Activated naive CD8-positive, alpha-beta T cell treated with anti-CD3 and anti-CD28 coated beads for 36 hours (primary cell): ENCODE measurements around the gene HSDL1. TPM values are rescaled to one million over a fixed set of nuclear protein-coding genes. Genes with fewer than 3 reads are reported as not detected.

Experiments used
- DNase-seq: peaks from one replicate; pipeline ENCODE4 v3.0.0; 2021
- H3K27ac Mint-ChIP-seq: one replicate; pipeline ENCODE4 v1.8.0; 2022; ENCODE audit warnings: mild to moderate bottlenecking, moderate library complexity, mixed read lengths
- H3K27me3 Mint-ChIP-seq: one replicate; pipeline ENCODE4 v1.8.0; 2022; ENCODE audit warnings: mild to moderate bottlenecking, mixed read lengths
- H3K36me3 Mint-ChIP-seq: one replicate; pipeline ENCODE4 v1.8.0; 2021; ENCODE audit warnings: mild to moderate bottlenecking, mixed read lengths
- H3K4me1 Mint-ChIP-seq: one replicate; pipeline ENCODE4 v1.8.0; 2021; ENCODE audit warnings: mixed read lengths
- H3K4me3 Mint-ChIP-seq: one replicate; pipeline ENCODE4 v1.8.0; 2022; ENCODE audit warnings: mild to moderate bottlenecking, moderate library complexity, mixed read lengths
- H3K9me3 Mint-ChIP-seq: one replicate; pipeline ENCODE4 v1.8.0; 2022; ENCODE audit warnings: mixed read lengths
- total RNA-seq, 2 experiments: library from RNA; stranded (reverse); gene quantifications; one replicate each; pipeline ENCODE4 v1.2.3, GENCODE V29; 2021

The HSDL1 gene
- 10 to 100 TPM; 13.2 to 13.9 TPM for total RNA-seq

GRCh38 chr16:84144859-84145639 lies at the start of gene HSDL1, which contains the start of gene DNAAF1:
Gene HSDL1 (minus strand): TSS chr16:84145177. CDS start chr16:84131321, 13,856 bp downstream.
Gene DNAAF1 (plus strand): TSS chr16:84145308. CDS start chr16:84145441, 133 bp downstream.
- Mint-ChIP-seq H3K4me1 (peaks cover 19% of the 10 kb centered on the region), H3K4me3 (peak within 1 kb of the TSS; percentile 97), H3K9me3 (no peaks in the 10 kb centered on the region), H3K36me3 (peaks cover 3% of the 10 kb centered on the region), H3K27ac (peak within 1 kb of the TSS; percentile 88), H3K27me3 (no peaks in the 10 kb centered on the region)
- DNase-seq: peak; percentile 95

GRCh38 chr16:84194018-84194417 lies 49.0 kb upstream of the HSDL1 start:
- no peaks in the 10 kb centered on the region for H3K27me3 Mint-ChIP-seq
- peak overlapping the region; percentile 80 for H3K27ac Mint-ChIP-seq
- H3K9me3 Mint-ChIP-seq: no peaks in the 10 kb centered on the region
- peak; percentile 20 for DNase-seq
- H3K36me3 Mint-ChIP-seq: no peaks in the 10 kb centered on the region
- peaks cover 19% of the 10 kb centered on the region for H3K4me1 Mint-ChIP-seq
- H3K4me3 Mint-ChIP-seq: peak overlapping the region; percentile 73

GRCh38 chr16:84193480-84193879 lies 48.5 kb upstream of the HSDL1 start:
- H3K4me1 Mint-ChIP-seq: peaks cover 19% of the 10 kb centered on the region
- peak; percentile 20 for DNase-seq
- no peaks in the 10 kb centered on the region for H3K9me3 Mint-ChIP-seq
- no peaks in the 10 kb centered on the region for H3K36me3 Mint-ChIP-seq
- peak overlapping the region; percentile 80 for H3K27ac Mint-ChIP-seq
- H3K4me3 Mint-ChIP-seq: peak overlapping the region; percentile 73
- no peaks in the 10 kb centered on the region for H3K27me3 Mint-ChIP-seq

- Mint-ChIP-seq H3K4me1 (peaks cover 21% of the 10 kb centered on the region), H3K36me3 (no peaks in the 10 kb centered on the region), H3K27ac (no peak overlapping the region), H3K9me3 (no peaks in the 10 kb centered on the region), H3K4me3 (no peak overlapping the region), H3K27me3 (no peaks in the 10 kb centered on the region)
- no peak for DNase-seq
Observed at GRCh38 chr16:84191466-84191865, 46.5 kb upstream of the HSDL1 start.

- Mint-ChIP-seq H3K4me3 (no peak within 1 kb of the TSS), H3K36me3 (no peaks in the 10 kb centered on the region), H3K4me1 (peaks cover 22% of the 10 kb centered on the region), H3K27me3 (no peaks in the 10 kb centered on the region), H3K9me3 (no peaks in the 10 kb centered on the region), H3K27ac (no peak within 1 kb of the TSS)
- peak; percentile 25 for DNase-seq
Observed at GRCh38 chr16:84190731-84191388, 45.9 kb upstream of the HSDL1 start, which contains the start of gene ADAD2. Gene ADAD2 (plus strand): TSS chr16:84191157. CDS start chr16:84191231, 74 bp downstream.

DNA sequence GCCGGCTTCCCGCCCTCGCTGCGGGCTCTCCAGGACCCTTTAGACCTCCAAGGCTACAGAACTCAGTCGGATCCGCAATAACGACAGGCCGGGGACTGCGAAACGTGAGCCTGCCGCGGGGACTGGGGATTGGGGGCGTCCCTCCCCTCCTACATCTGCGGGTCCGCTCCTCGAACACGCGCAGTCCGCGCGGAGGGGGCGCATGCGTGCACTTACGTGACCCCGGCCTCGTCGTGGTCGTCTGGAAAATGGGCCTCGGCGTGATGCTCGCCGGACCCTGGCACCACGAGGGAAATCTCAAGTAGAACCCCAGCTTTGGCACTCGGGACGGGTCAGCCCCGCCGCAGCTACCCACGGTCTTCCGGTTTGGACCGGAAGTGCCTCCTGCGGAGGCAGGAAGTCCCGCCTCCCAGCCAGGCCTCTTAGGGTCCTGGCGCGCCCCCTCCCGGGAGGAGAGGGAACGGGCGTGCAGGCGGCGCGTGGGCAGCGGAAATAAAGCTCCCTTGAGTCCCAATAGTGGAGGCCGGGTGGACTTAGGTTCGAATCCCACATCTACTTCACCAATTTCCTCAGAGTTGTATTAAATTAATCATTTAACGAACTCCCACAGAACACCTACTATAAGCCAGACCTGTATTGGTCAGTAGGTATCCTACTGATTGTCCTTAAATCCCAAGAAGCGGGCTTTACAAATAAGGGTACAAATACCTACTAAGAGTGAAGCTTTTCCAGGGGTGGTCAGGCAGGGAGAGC lies 41.9 kb upstream of the HSDL1 start, which contains the start of gene TAF1C:
TAF1C (minus strand) TSS at position 373 of the 753 bp plus-strand sequence. CDS start 2,069 bp downstream, outside the sequence.
- H3K36me3 Mint-ChIP-seq: peaks cover 9% of the 10 kb centered on the region
- H3K27ac Mint-ChIP-seq: peak within 1 kb of the TSS; percentile 91
- H3K4me1 Mint-ChIP-seq: peaks cover 18% of the 10 kb centered on the region
- no peaks in the 10 kb centered on the region for H3K27me3 Mint-ChIP-seq
- peak within 1 kb of the TSS; percentile 90 for H3K4me3 Mint-ChIP-seq
- no peaks in the 10 kb centered on the region for H3K9me3 Mint-ChIP-seq
- DNase-seq: peak; percentile 89

DNA sequence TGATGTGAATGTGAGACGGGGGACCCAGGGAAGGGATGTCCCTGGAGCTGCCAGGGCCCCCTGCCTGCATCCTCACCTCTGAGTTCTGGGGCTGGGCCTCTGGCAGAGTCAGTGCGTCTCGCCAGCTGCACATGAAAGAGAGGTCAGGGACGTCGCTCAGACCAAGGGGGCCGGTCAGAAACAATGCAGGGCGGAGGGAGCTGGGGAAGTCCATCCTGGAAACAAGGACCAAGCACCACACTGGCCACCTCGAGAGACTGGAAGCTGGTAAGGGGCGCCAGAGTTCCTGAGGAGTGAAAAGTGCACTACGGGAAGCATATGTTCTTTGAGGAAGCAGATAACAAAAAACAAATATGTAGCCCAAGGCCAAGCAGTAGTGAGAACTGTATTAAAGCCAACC lies 39.8 kb upstream of the HSDL1 start:
- no peak overlapping the region for H3K27ac Mint-ChIP-seq
- H3K4me1 Mint-ChIP-seq: peaks cover 18% of the 10 kb centered on the region
- DNase-seq: no peak
- no peaks in the 10 kb centered on the region for H3K9me3 Mint-ChIP-seq
- H3K27me3 Mint-ChIP-seq: no peaks in the 10 kb centered on the region
- H3K4me3 Mint-ChIP-seq: peak overlapping the region; percentile 90
- H3K36me3 Mint-ChIP-seq: peaks cover 9% of the 10 kb centered on the region

DNA sequence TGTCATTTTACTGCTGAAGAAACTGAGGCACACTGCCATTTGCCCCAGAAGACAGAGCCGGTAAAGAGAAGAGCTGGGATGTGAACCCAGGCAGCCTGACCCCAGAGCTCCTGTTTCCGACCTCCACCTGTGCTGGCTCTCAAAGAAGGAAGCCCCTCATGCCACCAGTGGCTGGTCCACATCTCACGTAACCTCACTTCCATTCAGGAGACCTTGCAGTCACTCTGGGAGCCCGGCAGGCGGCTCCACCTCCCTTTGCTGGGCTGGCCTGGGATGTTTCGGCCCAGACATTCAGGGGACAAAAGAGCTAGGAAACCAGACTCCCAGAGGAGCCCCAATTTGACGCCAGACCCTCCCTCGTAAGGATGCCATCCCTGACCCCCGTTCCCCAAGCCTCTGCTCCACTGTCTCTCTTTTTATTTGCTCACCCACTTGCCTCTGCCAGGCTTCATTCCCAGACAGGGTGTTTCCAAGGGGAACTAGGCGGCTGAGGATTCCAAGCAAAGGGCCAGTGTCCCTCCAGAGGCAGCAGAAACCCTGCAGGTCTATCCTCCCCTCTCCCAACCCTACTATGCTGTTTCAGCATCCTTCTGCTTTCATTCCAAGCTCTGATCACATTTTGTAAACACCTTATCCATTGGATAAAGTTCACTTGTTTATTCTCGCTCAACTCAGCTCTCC lies 39.1 kb upstream of the HSDL1 start:
- no peak overlapping the region for H3K4me3 Mint-ChIP-seq
- no peaks in the 10 kb centered on the region for H3K9me3 Mint-ChIP-seq
- H3K27me3 Mint-ChIP-seq: no peaks in the 10 kb centered on the region
- no peak for DNase-seq
- peak overlapping the region; percentile 6 for H3K27ac Mint-ChIP-seq
- peaks cover 9% of the 10 kb centered on the region for H3K36me3 Mint-ChIP-seq
- H3K4me1 Mint-ChIP-seq: peaks cover 18% of the 10 kb centered on the region

DNA sequence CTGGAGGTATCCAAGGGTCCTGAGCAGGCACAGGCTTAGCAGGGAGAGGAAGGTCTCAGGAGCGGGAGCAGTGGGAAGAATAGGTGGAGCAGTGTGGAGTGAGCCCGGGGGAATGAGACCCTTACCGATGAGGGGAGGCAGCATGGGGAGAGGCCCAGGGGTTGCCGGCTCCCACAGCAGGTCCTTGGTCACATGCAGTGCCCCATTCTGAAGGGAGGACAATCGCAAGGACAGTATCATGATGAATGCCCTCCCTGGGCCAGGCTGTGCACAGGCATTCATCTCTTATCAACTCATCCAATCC lies 38.5 kb upstream of the HSDL1 start:
- Mint-ChIP-seq H3K4me3 (no peak overlapping the region), H3K27me3 (no peaks in the 10 kb centered on the region), H3K9me3 (no peaks in the 10 kb centered on the region), H3K36me3 (peaks cover 9% of the 10 kb centered on the region), H3K4me1 (peaks cover 18% of the 10 kb centered on the region), H3K27ac (no peak overlapping the region)
- DNase-seq: no peak

- no peak for DNase-seq
- Mint-ChIP-seq H3K4me1 (peaks cover 22% of the 10 kb centered on the region), H3K4me3 (no peak overlapping the region), H3K27ac (no peak overlapping the region), H3K9me3 (no peaks in the 10 kb centered on the region), H3K36me3 (peaks cover 9% of the 10 kb centered on the region), H3K27me3 (no peaks in the 10 kb centered on the region)
Observed at GRCh38 chr16:84182680-84183571, 37.9 kb upstream of the HSDL1 start.

- Mint-ChIP-seq H3K4me3 (no peak overlapping the region), H3K27me3 (no peaks in the 10 kb centered on the region), H3K9me3 (no peaks in the 10 kb centered on the region), H3K27ac (no peak overlapping the region), H3K4me1 (peaks cover 25% of the 10 kb centered on the region), H3K36me3 (peaks cover 9% of the 10 kb centered on the region)
- DNase-seq: no peak
Observed at GRCh38 chr16:84182104-84182503, 37.1 kb upstream of the HSDL1 start.

DNA sequence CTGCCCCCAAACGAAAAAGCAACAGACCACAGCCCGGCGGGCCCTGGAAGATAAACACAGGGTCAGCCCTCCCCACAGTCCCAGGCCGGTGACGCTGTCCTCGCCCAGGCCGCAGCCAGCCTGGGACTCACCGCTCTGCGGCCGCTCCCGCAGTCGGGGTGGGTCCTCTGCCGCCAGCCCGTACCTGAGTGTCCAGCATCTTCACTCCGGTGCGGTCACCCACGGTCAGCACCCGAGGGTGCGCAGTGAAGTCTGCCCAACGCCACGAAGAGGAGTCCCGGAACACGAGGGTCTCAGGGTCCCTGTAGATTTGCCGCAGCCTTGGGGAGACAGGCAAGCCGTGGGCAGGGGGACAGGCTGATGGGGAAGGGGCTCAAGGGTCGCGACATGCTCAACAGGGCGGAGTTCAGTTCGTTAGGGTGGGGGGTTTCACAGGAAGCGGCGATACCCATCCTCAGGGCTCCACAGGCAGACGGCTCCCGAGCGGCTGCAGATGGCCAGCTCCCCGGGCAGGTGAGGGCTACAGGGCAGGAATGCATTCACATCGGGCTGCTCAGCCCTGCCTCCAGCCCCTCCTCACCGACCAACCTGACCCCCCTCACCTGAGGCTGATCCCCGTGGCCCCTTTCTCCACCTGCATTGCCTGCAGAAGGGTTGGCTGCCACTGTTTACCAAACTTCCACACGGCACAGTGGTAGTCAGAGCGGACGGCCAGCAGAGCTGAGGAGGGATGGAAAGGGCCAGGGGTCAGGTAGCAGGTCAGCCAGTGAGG lies 36.4 kb upstream of the HSDL1 start:
- peaks cover 9% of the 10 kb centered on the region for H3K36me3 Mint-ChIP-seq
- H3K27ac Mint-ChIP-seq: no peak overlapping the region
- H3K4me3 Mint-ChIP-seq: no peak overlapping the region
- H3K9me3 Mint-ChIP-seq: no peaks in the 10 kb centered on the region
- no peak for DNase-seq
- H3K27me3 Mint-ChIP-seq: no peaks in the 10 kb centered on the region
- H3K4me1 Mint-ChIP-seq: peaks cover 25% of the 10 kb centered on the region

- peaks cover 9% of the 10 kb centered on the region for H3K36me3 Mint-ChIP-seq
- H3K9me3 Mint-ChIP-seq: no peaks in the 10 kb centered on the region
- peaks cover 25% of the 10 kb centered on the region for H3K4me1 Mint-ChIP-seq
- no peak overlapping the region for H3K27ac Mint-ChIP-seq
- DNase-seq: no peak
- H3K4me3 Mint-ChIP-seq: no peak overlapping the region
- no peaks in the 10 kb centered on the region for H3K27me3 Mint-ChIP-seq
Observed at GRCh38 chr16:84180519-84181140, 35.7 kb upstream of the HSDL1 start.
